HepG2 (cell line): ENCODE results near the gene TTC23.

ENCODE experiments used
- GRHL1 ChIP-seq: sonication (generic); formaldehyde crosslinking; conservative IDR thresholded peaks from 2 replicates; pipeline ENCODE4 v1.8.0; 2022; ENCODE audit warnings: missing genetic modification reagents
- MZF1 ChIP-seq: sonication (generic); formaldehyde crosslinking; IDR thresholded peaks from 2 replicates; pipeline ENCODE4 v1.8.1; 2023; ENCODE audit warnings: mild to moderate bottlenecking, missing genetic modification reagents, borderline replicate concordance
- POLR2A ChIP-seq, 2 experiments: IDR thresholded peaks; 2 replicates each; pipeline ENCODE4 v1.6.1; 2011; ENCODE audit warnings: low read depth in 2 of 2, low read length in 2 of 2, mild to moderate bottlenecking in 1 of 2, moderate library complexity in 1 of 2; ENCODE audit not compliant: insufficient read depth in 1 of 2
- ZNF737 ChIP-seq: sonication (generic); formaldehyde crosslinking; IDR thresholded peaks from 2 replicates; pipeline ENCODE4 v1.5.0; 2020; ENCODE audit warnings: missing genetic modification reagents, mild to moderate bottlenecking, borderline replicate concordance
- TF ChIP-seq, protein P1 (sequence below): fragments of 450-650 bp; IDR thresholded peaks from 2 replicates; pipeline ENCODE4 v1.6.1; 2017; ENCODE audit warnings: mild to moderate bottlenecking
- TF ChIP-seq, protein P2 (sequence below): sonication (generic); formaldehyde crosslinking; conservative IDR thresholded peaks from 2 replicates; pipeline ENCODE4 v1.4.0; 2020; ENCODE audit warnings: missing genetic modification reagents

DNA sequence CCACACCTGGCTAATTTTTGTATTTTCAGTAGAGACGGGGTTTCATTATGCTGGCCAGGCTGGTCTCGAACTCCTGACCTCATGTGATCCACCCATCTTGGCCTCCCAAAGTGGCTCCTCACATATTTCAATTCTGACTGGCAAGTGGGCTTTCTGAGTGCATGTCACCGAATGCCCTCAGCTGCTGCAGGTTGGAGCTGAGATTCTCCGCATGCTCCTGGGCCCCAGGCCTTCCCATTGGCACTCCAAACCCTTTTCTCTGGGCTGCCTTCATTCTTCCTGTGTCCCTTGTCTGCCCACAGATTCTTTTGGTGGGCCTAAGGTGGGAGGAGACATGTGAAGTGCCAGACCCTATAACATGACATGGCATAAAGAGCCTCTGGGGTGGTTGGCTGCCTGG is 77.2 kb downstream of the TTC23 start:
- no peak for TF ChIP-seq GRHL1 (CRISPR knock-in tag)
- TF ChIP-seq ZNF737 (CRISPR knock-in tag): no peak
- TF ChIP-seq, protein P1, sequence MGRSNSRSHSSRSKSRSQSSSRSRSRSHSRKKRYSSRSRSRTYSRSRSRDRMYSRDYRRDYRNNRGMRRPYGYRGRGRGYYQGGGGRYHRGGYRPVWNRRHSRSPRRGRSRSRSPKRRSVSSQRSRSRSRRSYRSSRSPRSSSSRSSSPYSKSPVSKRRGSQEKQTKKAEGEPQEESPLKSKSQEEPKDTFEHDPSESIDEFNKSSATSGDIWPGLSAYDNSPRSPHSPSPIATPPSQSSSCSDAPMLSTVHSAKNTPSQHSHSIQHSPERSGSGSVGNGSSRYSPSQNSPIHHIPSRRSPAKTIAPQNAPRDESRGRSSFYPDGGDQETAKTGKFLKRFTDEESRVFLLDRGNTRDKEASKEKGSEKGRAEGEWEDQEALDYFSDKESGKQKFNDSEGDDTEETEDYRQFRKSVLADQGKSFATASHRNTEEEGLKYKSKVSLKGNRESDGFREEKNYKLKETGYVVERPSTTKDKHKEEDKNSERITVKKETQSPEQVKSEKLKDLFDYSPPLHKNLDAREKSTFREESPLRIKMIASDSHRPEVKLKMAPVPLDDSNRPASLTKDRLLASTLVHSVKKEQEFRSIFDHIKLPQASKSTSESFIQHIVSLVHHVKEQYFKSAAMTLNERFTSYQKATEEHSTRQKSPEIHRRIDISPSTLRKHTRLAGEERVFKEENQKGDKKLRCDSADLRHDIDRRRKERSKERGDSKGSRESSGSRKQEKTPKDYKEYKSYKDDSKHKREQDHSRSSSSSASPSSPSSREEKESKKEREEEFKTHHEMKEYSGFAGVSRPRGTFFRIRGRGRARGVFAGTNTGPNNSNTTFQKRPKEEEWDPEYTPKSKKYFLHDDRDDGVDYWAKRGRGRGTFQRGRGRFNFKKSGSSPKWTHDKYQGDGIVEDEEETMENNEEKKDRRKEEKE: no peak
- no peak for TF ChIP-seq MZF1 (CRISPR knock-in tag)
- TF ChIP-seq, protein P2, sequence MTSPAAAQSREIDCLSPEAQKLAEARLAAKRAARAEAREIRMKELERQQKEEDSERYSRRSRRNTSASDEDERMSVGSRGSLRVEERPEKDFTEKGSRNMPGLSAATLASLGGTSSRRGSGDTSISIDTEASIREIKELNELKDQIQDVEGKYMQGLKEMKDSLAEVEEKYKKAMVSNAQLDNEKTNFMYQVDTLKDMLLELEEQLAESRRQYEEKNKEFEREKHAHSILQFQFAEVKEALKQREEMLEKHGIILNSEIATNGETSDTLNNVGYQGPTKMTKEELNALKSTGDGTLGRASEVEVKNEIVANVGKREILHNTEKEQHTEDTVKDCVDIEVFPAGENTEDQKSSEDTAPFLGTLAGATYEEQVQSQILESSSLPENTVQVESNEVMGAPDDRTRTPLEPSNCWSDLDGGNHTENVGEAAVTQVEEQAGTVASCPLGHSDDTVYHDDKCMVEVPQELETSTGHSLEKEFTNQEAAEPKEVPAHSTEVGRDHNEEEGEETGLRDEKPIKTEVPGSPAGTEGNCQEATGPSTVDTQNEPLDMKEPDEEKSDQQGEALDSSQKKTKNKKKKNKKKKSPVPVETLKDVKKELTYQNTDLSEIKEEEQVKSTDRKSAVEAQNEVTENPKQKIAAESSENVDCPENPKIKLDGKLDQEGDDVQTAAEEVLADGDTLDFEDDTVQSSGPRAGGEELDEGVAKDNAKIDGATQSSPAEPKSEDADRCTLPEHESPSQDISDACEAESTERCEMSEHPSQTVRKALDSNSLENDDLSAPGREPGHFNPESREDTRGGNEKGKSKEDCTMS: no peak
- TF ChIP-seq POLR2A (IDR thresholded peaks at IDR 0.05; ENCODE audit: insufficient read depth in 1 of 2, low read depth in 2 of 2, low read length in 2 of 2): no peak
